GM19240 (cell line): ENCODE results near the gene KANSL1.

ENCODE experiments used
- DNase-seq: peaks from one replicate; pipeline ENCODE4 v3.0.0; 2011; ENCODE audit warnings: low spot score; ENCODE audit not compliant: insufficient read length

KANSL1 gene

DNA sequence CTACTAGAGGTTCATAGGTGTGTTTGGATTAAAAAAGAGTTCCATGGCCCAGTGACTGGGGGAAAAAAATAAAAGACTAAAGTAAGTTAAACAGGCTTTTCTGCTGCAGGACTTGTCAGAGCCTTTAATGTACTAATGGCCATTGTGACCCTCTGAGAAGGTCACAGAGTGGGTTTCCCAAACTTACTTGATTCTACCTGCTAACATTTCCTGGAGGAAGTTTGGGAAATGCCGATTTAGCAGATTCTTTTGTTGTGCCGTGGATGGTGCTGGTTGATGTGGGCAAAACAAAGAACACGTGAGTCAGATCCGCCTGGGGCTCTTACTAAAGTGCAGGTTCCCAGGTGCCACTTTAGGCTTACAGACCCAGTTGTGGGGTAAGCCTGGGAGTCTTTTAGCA, 207.8 kb downstream of the KANSL1 start:
- no peak for DNase-seq

GRCh38 chr17:45984368-45984767, 208.9 kb downstream of the KANSL1 start:
- DNase-seq = no peak

DNA sequence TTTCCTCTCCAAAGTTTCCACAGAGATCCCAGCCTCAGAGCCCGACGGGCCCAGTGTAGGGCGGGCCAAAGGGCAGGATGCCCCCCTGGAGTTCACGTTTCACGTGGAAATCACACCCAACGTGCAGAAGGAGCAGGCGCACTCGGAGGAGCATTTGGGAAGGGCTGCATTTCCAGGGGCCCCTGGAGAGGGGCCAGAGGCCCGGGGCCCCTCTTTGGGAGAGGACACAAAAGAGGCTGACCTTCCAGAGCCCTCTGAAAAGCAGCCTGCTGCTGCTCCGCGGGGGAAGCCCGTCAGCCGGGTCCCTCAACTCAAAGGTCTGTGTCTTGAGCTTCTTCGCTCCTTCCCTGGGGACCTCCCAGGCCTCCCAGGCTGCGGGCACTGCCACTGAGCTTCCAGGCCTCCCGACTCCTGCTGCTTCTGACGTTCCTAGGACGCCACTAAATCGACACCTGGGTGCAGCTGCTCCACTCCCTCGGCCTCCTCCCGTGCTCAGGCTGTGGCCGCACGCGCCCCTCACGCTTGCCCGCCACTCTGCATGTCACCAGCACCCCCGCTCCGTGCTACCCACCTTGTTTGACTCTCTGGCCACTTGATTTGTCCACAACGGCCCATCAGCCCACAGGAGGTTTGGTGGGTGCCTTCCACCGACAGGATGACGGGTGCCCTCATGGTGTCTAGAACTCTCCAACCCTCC, 209.5 kb downstream of the KANSL1 start:
- no peak for DNase-seq

DNA sequence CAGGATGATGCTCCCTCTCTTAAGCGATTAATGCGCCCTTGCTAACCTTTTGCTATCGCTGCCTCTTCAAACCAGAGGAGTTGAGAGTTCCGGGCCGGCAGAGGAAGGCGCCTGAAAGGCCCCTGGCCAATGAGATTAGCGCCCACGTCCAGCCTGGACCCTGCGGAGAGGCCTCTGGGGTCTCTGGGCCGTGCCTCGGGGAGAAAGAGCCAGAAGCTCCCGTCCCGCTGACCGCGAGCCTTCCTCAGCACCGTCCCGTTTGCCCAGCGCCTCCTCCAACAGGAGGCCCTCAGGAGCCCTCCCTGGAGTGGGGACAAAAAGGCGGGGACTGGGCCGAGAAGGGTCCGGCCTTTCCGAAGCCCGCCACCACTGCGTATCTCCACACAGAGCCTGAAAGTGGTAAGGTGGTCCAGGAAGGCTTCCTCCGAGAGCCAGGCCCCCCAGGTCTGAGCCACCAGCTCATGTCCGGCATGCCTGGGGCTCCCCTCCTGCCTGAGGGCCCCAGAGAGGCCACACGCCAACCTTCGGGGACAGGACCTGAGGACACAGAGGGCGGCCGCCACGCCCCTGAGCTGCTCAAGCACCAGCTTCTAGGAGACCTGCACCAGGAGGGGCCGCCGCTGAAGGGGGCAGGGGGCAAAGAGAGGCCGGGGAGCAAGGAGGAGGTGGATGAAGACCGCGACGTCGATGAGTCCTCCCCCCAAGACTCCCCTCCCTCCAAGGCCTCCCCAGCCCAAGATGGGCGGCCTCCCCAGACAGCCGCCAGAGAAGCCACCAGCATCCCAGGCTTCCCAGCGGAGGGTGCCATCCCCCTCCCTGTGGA, 210.2 kb downstream of the KANSL1 start:
- DNase-seq = no peak

GRCh38 chr17:45981306-45981705, 211.9 kb downstream of the KANSL1 start:
- no peak for DNase-seq

DNA sequence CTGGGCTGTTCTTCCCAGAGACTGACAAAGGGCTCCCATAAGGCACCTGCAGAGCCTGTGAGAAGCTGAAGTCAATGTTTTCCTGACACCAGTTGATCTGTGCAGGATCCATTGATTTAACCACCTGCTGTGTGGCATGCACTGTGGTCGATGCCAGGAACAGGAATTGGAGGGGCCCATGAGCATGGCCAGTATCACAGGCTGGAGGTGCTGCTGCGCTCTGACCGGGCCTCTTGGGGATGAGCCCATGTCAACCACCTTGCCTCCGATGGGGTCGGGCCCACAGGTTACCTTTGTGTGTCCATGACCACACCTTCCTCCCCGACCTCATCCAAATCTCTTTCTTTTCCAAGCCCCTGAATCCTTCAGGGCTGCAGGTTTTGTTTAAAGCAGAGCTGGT, 212.4 kb downstream of the KANSL1 start:
- no peak for DNase-seq
